ENCODE data around the gene RIMBP2.

Gene RIMBP2

DNA sequence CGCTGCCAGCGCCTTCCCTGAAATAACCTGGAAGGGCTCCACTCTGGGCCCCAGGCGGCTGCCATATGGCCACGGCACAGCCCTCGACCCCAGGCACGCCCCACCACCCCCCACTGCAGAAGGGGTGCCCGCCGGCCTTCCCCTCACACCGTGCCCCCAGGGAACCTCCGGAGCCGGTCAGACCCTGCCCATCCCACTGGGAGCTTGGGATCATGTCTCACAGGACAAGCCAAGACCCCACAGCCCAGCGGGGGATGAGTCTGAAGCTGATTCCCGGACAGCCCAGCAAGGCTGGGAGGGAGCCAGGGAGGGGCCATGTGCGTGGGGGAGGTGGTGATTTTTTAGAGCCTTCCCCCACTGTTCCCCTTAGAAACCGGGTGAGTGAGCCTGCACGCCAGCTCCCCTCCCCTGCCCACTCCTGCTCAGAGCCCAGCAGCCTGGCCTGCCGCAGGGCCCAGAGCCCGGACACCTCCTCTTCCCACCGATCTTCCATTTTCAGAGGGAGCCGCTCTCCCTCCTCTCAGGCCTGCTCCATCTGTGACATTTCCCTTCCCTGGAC is 1.4 kb downstream of the RIMBP2 start:
- no peaks in the 10 kb centered on the region for H3K9me3 Mint-ChIP-seq
- ATAC-seq, result no peak
- H3K4me1 Mint-ChIP-seq, result peaks cover 5% of the 10 kb centered on the region
- peaks cover 59% of the 10 kb centered on the region for H3K27me3 Mint-ChIP-seq
- no peak overlapping the region for H3K4me3 Mint-ChIP-seq
- no peaks in the 10 kb centered on the region for H3K36me3 Mint-ChIP-seq (ENCODE audit: low read depth)
- no peak overlapping the region for H3K27ac Mint-ChIP-seq
- no peak for DNase-seq

DNA sequence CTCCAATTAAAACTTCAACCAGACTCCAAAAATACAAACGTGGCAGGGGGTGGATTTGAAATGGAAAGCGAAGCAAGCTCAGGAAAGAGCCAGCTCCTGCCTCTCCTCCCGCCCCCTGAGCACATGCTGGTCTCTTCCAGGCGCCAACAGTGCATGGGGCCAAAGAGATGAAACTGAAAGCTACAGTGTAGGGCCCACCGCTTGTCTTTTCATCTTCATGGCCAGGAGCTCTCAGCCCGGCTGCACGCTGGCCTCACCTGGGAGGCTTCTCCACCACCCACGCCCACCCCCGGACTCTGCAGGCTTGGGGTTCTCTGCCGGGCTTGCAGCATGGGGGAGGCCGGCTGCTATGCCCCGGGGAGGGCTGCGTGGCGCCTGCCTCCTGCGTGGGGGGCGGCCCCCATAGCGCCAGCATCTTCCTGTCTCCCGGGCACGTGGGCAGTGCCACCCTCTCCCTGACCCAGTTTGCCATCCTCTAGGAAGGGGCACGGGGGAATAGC is 2.0 kb downstream of the RIMBP2 start:
- no peaks in the 10 kb centered on the region for H3K9me3 Mint-ChIP-seq
- H3K27ac Mint-ChIP-seq, result no peak overlapping the region
- H3K27me3 Mint-ChIP-seq, result peaks cover 59% of the 10 kb centered on the region
- no peaks in the 10 kb centered on the region for H3K36me3 Mint-ChIP-seq (ENCODE audit: low read depth)
- ATAC-seq, result no peak
- peaks cover 5% of the 10 kb centered on the region for H3K4me1 Mint-ChIP-seq
- H3K4me3 Mint-ChIP-seq, result no peak overlapping the region
- DNase-seq, result no peak

DNA sequence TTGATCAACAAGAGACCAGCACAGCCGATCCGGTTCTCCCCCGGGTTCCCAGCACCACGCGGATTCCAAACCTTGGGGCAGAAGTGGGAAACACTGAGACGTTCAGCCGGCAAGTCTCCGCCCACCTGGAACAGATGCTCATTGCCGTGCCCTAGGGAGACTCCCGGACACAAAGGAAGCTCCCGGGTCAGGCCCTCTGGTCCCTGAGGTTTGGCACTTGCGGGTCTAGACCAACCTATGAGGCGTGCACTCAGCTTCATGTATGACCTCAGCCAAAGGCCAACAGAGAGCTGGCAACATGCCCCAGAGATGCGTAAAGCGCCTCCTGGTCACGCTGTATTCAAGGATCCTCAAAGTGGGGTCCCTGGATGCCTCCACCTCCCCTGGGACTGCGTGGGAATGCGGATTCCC is 2.5 kb downstream of the RIMBP2 start:
- DNase-seq, result no peak
- Mint-ChIP-seq H3K27ac (no peak overlapping the region), H3K36me3 (ENCODE audit: low read depth) (no peaks in the 10 kb centered on the region), H3K9me3 (no peaks in the 10 kb centered on the region), H3K4me3 (no peak overlapping the region), H3K27me3 (peaks cover 59% of the 10 kb centered on the region), H3K4me1 (peaks cover 5% of the 10 kb centered on the region)
- peak; percentile 17 for ATAC-seq

DNA sequence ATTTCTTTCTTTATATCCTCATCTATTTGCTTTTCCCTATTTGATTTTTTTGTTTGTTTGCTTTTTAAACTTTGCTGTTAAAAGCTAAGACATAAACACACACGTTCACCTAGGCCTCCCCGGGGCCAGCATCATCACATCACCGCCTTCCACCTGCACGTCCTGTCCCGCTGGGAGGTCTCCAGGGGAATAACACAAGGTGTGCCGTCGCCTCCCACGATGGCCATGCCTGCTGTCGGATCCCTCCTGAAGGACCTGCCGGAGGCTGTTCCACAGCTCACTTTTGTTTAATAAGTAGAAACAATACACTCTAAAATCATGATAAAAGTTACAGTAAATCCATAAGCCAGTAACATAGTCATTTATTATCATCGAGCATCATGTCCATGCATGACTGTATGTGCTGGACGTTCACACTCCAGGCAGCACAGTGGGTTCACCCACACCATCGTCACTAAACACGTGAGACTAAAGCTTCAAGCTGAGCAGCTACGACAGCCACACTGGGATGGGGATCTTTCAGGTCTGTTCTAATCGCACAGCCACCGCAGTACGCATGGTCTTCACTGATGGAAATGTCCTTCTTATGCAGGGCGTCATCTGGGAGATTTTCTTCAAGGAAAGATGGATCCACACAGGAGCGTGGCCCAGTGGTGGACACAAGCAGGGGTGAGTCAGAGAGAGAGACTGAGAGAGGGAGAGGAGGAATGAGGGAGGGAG is 3.6 kb downstream of the RIMBP2 start:
- DNase-seq (no peak), ATAC-seq (no peak)
- Mint-ChIP-seq H3K27me3 (peaks cover 52% of the 10 kb centered on the region), H3K36me3 (ENCODE audit: low read depth) (no peaks in the 10 kb centered on the region), H3K4me3 (no peak overlapping the region), H3K4me1 (peaks cover 5% of the 10 kb centered on the region), H3K9me3 (no peaks in the 10 kb centered on the region), H3K27ac (no peak overlapping the region)

DNA sequence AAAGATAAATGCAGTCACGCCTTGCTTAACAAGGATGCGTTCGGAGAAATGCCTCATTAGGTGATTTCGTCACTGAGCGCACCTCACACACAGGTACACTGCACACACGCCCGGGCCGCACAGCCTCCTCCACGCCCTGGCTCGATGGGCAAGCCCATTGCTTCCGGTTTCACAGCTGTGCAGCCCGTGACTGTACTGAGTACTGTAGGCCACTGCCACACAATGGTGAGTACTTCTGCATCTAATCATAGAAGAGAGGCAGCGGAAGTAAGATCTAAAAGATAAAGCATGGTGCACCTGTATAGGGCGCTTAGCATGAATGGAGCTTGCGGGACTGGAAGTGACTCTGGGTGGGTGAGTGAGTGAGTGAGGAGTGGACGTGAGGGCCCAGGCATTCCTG is 4.3 kb downstream of the RIMBP2 start:
- no peak for DNase-seq
- ATAC-seq, result no peak
- peaks cover 46% of the 10 kb centered on the region for H3K27me3 Mint-ChIP-seq

DNA sequence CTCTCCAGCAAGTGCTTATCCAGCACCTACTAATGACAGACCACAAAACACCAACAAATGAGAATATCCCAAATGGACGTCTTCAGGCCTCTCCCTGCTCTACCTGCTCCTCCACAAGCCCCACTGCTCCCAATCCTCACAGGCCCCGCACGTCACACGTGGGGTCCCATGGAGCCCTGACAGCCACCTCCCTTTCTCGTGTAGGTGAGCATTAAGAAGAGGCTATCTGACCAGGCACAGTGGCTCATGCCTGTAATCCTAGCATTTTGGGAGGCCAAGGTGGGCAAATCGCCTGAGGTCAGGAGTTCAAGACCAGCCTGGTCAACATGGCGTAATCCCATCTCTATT is 5.4 kb downstream of the RIMBP2 start:
- ATAC-seq (no peak), DNase-seq (no peak)
- Mint-ChIP-seq H3K4me1 (peaks cover 5% of the 10 kb centered on the region), H3K4me3 (no peak overlapping the region), H3K36me3 (ENCODE audit: low read depth) (no peaks in the 10 kb centered on the region), H3K9me3 (no peaks in the 10 kb centered on the region), H3K27me3 (peaks cover 36% of the 10 kb centered on the region), H3K27ac (no peak overlapping the region)

More for the DNA sequence above, 4.3 kb downstream of the RIMBP2 start:
- no peak overlapping the region for H3K27ac Mint-ChIP-seq
- H3K36me3 Mint-ChIP-seq (ENCODE audit: low read depth), result no peaks in the 10 kb centered on the region
- H3K4me3 Mint-ChIP-seq, result no peak overlapping the region
- peaks cover 5% of the 10 kb centered on the region for H3K4me1 Mint-ChIP-seq
- no peaks in the 10 kb centered on the region for H3K9me3 Mint-ChIP-seq

DNA sequence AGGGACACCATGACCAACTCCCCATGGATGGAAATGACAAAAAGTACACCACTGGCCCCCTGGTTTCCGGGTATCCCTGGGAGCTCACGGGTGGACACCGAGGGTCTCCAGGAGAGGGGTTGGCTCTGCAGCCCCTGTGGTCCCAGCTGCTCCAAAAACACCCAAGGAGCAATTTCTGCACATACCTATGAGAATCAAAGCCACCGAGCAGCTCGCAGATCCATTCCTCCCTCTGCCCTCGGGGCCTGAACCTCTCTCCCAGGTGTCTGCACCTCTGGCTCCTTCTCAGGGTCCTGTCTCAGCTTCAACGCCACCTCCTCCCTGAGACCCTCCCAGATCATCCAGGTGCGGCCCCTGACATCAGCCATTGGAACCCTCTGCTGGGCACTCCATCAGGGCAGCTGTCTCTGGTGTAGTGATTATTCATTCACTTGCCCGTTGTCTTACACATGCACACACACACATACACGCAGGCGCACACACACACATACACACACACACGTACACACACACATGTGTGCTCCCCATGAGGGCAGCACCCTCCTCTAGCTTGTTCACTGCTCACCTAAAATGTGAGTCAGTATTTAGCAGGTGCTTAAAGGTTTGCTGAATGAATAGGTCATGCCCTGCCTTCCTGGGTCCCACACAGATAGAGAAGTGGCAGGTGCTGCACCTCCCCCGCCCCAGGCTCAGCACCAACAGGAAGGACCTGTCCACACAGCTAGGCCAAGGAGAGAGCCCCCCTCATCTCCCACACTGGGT is 5.9 kb downstream of the RIMBP2 start:
- peaks cover 34% of the 10 kb centered on the region for H3K27me3 Mint-ChIP-seq
- no peak for ATAC-seq

DNA sequence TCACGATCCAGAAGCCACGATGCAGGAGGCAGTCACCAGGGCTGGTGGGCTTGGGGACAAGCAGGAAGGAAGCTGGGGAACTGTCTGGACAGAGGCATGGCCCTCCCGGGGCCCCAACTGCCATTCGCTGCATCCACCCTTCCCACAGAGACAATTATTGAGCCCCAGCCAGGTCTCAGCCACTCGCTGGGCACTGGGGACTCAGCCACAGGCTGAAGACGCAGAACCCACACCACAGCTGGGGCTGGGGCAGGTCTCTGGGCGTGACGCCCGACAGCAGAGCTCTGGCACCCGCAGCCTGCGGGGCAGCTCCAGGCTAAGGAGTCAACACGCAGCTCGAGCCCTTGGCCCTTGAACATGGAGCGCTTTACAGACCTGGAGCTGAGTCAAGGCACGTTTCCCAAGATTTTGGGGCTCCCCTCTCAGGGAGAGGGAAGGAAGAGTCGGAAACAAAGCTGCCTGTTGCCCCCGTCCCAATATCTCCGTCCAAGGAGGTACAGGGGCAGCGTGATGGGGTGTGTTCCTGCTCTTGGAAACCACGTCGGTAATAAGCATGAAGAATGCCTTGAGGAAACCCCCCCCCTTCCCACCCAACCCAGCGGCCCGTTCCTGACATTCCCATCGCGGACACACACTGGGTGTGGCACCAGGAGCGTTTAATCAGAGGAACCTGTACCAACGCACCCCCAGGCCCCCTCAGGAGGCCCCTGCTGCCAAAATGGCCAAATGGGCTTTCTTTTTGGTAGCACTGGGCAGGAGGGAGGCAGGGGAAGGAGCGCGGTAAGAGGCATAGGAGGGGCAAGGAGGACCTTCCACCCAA is 6.7 kb downstream of the RIMBP2 start:
- Mint-ChIP-seq H3K4me3 (no peak overlapping the region), H3K9me3 (no peaks in the 10 kb centered on the region), H3K4me1 (peaks cover 3% of the 10 kb centered on the region), H3K27me3 (peaks cover 31% of the 10 kb centered on the region), H3K27ac (no peak overlapping the region), H3K36me3 (ENCODE audit: low read depth) (no peaks in the 10 kb centered on the region)
- no peak for ATAC-seq
- no peak for DNase-seq

More for the DNA sequence above, 5.9 kb downstream of the RIMBP2 start:
- Mint-ChIP-seq H3K36me3 (ENCODE audit: low read depth) (no peaks in the 10 kb centered on the region), H3K4me1 (peaks cover 5% of the 10 kb centered on the region), H3K27ac (no peak overlapping the region), H3K4me3 (no peak overlapping the region), H3K9me3 (no peaks in the 10 kb centered on the region)
- no peak for DNase-seq

DNA sequence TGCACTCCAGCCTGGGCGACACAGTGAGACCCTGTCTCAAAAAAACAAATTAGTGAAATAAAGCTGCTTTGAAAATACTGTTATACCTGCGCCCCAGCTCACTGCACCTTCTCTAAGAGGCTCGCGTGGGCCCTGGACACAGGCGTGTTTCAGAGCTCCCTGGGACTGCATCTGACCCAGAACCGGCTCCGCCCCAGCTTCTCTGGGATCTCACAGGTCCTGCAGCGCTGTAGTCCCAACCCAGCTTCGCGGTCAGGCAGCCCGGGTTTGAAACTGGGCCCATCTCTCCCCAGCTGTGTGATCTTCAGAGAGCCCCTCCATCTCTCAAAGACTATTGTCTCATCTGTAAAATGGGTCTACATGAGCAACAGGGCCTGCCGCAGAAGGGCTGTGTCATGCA is 7.5 kb downstream of the RIMBP2 start:
- H3K9me3 Mint-ChIP-seq, result no peaks in the 10 kb centered on the region
- ATAC-seq (no peak), DNase-seq (no peak)
- H3K27ac Mint-ChIP-seq, result no peak overlapping the region
- no peaks in the 10 kb centered on the region for H3K4me1 Mint-ChIP-seq
- no peak overlapping the region for H3K4me3 Mint-ChIP-seq
- H3K27me3 Mint-ChIP-seq, result peaks cover 26% of the 10 kb centered on the region
- H3K36me3 Mint-ChIP-seq (ENCODE audit: low read depth), result no peaks in the 10 kb centered on the region

DNA sequence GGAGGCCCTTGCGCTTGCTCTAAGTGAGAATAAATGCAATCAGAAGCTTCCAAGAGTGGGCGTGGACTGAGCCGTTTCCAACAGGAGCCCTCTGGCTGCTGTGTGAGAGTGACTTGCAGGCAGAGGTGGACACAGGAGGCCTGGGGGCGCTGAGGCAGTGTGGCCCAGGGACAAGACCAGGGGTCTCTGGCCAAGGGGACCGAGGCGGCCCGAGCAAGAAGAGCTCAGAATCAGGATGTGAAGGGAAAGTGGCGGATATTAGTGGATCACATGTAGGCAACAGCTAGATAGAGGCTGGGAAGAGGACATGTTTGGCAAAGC is 8.6 kb downstream of the RIMBP2 start:
- Mint-ChIP-seq H3K4me3 (no peak overlapping the region), H3K4me1 (no peaks in the 10 kb centered on the region), H3K27ac (no peak overlapping the region), H3K9me3 (no peaks in the 10 kb centered on the region), H3K36me3 (ENCODE audit: low read depth) (no peaks in the 10 kb centered on the region), H3K27me3 (peaks cover 16% of the 10 kb centered on the region)
- DNase-seq, result no peak
- ATAC-seq, result no peak

DNA sequence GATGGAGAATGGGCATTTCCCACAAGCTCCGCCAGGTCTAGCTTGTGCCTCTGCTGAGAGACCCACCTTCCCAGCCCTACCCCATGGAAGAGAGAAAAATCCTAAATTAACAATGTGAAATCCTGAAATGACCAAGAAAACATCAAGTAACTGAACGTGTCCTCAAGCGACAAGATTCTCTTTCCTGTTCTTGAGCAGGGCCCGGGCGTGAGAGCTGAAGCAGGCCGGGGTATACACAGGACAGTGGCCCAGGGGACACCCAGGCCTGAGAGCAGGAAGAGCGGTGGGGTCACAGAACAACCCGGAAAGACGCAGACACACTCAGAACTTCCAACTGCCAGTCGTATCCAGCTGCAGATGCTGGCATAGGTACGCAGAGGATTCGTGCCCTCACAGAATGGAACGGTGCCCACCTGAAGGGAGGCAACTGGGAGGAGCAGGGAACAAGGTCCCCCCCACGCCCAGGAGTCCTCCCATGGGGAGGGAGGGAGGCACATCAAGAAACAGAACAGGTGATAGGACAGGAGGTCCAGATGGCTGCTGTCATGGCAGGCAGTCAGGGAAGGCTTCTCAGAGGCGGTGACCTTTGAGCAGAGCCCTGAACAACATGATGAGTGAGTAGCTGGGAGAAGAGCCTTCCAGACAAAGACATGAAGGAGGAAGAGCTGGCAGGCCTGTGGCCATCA is 9.1 kb downstream of the RIMBP2 start:
- peaks cover 12% of the 10 kb centered on the region for H3K27me3 Mint-ChIP-seq
- ATAC-seq (no peak), DNase-seq (no peak)
- no peaks in the 10 kb centered on the region for H3K9me3 Mint-ChIP-seq
- H3K4me3 Mint-ChIP-seq, result no peak overlapping the region
- no peak overlapping the region for H3K27ac Mint-ChIP-seq
- H3K4me1 Mint-ChIP-seq, result no peaks in the 10 kb centered on the region
- H3K36me3 Mint-ChIP-seq (ENCODE audit: low read depth), result no peaks in the 10 kb centered on the region

DNA sequence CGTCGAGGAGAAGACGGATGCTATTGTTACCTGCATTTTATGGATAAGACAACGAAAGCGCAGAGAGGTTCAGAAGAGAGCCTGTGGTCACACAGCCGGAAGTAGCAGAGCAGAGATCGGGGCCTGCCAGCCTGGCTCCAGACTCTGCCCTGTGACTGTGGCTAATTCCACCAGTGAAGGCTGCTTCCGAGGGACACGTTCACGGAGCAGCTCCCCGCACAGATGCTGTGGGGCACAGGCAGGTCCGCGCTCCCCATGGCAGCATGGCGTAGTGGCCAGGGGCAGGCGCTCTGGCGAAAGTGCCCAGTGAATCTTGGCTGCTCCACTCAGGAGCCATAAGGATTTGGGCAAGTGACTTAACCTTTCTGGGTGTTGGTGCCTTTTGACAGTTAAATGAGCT is 9.8 kb downstream of the RIMBP2 start:
- no peaks in the 10 kb centered on the region for H3K36me3 Mint-ChIP-seq (ENCODE audit: low read depth)
- no peaks in the 10 kb centered on the region for H3K4me1 Mint-ChIP-seq

DNA sequence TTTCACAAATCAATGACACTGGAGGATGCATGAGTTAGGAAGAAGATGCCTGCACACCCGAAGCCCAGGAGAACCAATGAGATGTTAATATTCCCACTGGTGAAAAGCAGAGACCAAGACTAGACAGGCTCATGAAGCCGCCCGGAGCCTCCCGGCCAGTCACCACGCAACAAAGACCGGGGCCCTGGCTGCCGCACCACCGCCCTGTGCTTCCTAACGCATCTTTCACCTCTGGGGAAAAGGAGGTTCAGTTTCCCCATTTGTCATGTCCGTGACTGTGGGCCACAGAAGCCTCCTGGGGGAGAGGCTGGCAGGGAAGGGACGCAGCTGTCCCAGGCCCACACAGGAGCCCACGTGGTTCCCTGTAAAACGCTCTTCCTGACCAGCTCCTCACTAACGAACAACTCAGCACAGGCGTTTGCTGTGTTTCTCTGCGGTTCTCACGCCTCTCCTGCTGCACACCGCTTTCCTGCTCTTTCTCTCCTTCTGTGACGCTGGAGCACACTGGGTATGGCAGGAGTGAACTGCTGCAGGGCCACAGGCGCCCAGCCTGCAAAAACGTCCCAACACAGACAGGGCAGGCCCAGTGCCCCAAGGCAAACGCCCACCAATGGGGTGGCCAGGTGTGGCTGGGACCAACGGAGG is 10.8 kb downstream of the RIMBP2 start:
- DNase-seq, result no peak
- H3K36me3 Mint-ChIP-seq (ENCODE audit: low read depth), result no peaks in the 10 kb centered on the region
- H3K27me3 Mint-ChIP-seq, result peaks cover 5% of the 10 kb centered on the region
- H3K9me3 Mint-ChIP-seq, result no peaks in the 10 kb centered on the region
- no peak for ATAC-seq
- H3K27ac Mint-ChIP-seq, result no peak overlapping the region
- no peak overlapping the region for H3K4me3 Mint-ChIP-seq
- no peaks in the 10 kb centered on the region for H3K4me1 Mint-ChIP-seq

More for the DNA sequence above, 9.8 kb downstream of the RIMBP2 start:
- no peaks in the 10 kb centered on the region for H3K9me3 Mint-ChIP-seq
- no peak overlapping the region for H3K27ac Mint-ChIP-seq
- DNase-seq (no peak), ATAC-seq (no peak)
- no peak overlapping the region for H3K4me3 Mint-ChIP-seq
- H3K27me3 Mint-ChIP-seq, result peaks cover 10% of the 10 kb centered on the region

DNA sequence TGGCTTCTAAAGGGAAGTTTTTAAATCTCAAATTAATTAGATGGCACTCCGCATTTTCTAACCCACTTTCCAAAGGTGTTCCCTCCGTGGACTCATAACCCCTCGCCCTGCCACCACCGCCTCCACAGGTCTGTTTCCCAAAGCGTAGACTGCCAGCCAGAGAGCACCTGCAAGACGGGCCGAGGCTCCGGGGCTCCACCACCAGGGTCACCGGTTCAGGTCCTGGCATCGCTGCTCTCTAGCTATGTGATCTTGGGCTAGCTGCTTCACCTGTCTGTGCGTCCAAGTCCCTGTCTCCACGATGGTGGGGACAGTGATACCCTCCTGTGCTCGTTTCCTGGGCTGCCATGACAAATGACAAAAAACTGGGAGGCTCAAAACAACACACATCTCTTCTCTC is 11.5 kb downstream of the RIMBP2 start:
- H3K27ac Mint-ChIP-seq, result no peak overlapping the region
- H3K4me1 Mint-ChIP-seq, result no peaks in the 10 kb centered on the region

More for the DNA sequence above, 11.5 kb downstream of the RIMBP2 start:
- Mint-ChIP-seq H3K36me3 (ENCODE audit: low read depth) (no peaks in the 10 kb centered on the region), H3K27me3 (peaks cover 3% of the 10 kb centered on the region), H3K9me3 (no peaks in the 10 kb centered on the region), H3K4me3 (no peak overlapping the region)
- DNase-seq (no peak), ATAC-seq (no peak)

All from activated naive CD8-positive, alpha-beta T cell treated with anti-CD3 and anti-CD28 coated beads, Interleukin-2, amount 50 U/mL, for 24 hours (primary cell).